ENCODE data around the gene PIGS. TPM values are rescaled to one million over a fixed set of nuclear protein-coding genes. Genes with fewer than 3 reads are reported as not detected.
A peak's percentile ranks its signal among the peaks of the same experiment; 100 is the strongest.

PIGS gene
- total and polyA plus RNA-seq, 9 of the 15 experiments (the other 6 are each of a cell fraction or from before 2014, with no cell fraction given), result 47.5 to 138 (median 57.6) TPM

GRCh38 chr17:28598799-28599310, 27.5 kb upstream of the PIGS start, which contains the start of gene SPAG5 (continued):
- peak in 1 of 2 experiments; percentile 14; a peak in 1 of 4 replicates for TF ChIP-seq RCOR1 (IDR thresholded peaks at IDR 0.05; ENCODE audit: borderline replicate concordance in 1 of 2, low read depth in 2 of 2, low read length in 2 of 2)
- peak; percentile 82 for TF ChIP-seq SP1 (CRISPR knock-in tag; IDR thresholded peaks at IDR 0.05)
- no peak for TF ChIP-seq DNMT1 (IDR thresholded peaks at IDR 0.05)
- TF ChIP-seq PATZ1 (CRISPR knock-in tag; IDR thresholded peaks at IDR 0.05; ENCODE audit: borderline replicate concordance), result no peak
- no peak for TF ChIP-seq OTX1 (CRISPR knock-in tag; IDR thresholded peaks at IDR 0.05)
- TF ChIP-seq JUN (IDR thresholded peaks at IDR 0.05; ENCODE audit: borderline replicate concordance, low read depth, low read length), result no peak
- no peak for TF ChIP-seq JUN (CRISPR knock-in tag; IDR thresholded peaks at IDR 0.05; ENCODE audit: borderline replicate concordance)
- TF ChIP-seq ZNF445 (CRISPR knock-in tag; IDR thresholded peaks at IDR 0.05; ENCODE audit: low read depth), result no peak
- TF ChIP-seq U2AF1 (optimal IDR thresholded peaks at IDR 0.05; ENCODE audit: low read depth, low read length), result no peak
- peak; percentile 76; the same call in 1 of the 2 replicates for TF ChIP-seq CTBP1 (IDR thresholded peaks at IDR 0.05; ENCODE audit: borderline replicate concordance)
- no peak for TF ChIP-seq SREBF2 (CRISPR knock-in tag; IDR thresholded peaks at IDR 0.05)
- TF ChIP-seq SIRT6 (IDR thresholded peaks at IDR 0.05; ENCODE audit: low read depth, low read length), result no peak
- TF ChIP-seq ZFP1 (CRISPR knock-in tag; IDR thresholded peaks at IDR 0.05), result no peak
- peak; percentile 97 for TF ChIP-seq POLR2B (IDR thresholded peaks at IDR 0.05; ENCODE audit: low read depth, partially characterized antibody)
- no peak; the same call in 1 of the 2 replicates for TF ChIP-seq ZC3H8 (IDR thresholded peaks at IDR 0.05)
- no peak for TF ChIP-seq CEBPB (tag; IDR thresholded peaks at IDR 0.05)
- no peak for TF ChIP-seq SMARCB1 (IDR thresholded peaks at IDR 0.05; ENCODE audit: insufficient read length, low read depth)
- TF ChIP-seq MAX (CRISPR knock-in tag; IDR thresholded peaks at IDR 0.05), result no peak
- TF ChIP-seq MITF (IDR thresholded peaks at IDR 0.05), result 0 out of 2 replicates have a peak, but pooled peaks have one; percentile 24
- TF ChIP-seq ZNF551 (CRISPR knock-in tag; IDR thresholded peaks at IDR 0.05), result no peak
- TF ChIP-seq DPF2 (IDR thresholded peaks at IDR 0.05), result no peak
- no peak for TF ChIP-seq ASH1L (IDR thresholded peaks at IDR 0.05; ENCODE audit: borderline replicate concordance, low read depth, partially characterized antibody)
- TF ChIP-seq KAT8 (IDR thresholded peaks at IDR 0.05; ENCODE audit: low read depth), result no peak
- no peak for TF ChIP-seq BRCA1 (IDR thresholded peaks at IDR 0.05)
- no peak for TF ChIP-seq BRCA1 (CRISPR knock-in tag; IDR thresholded peaks at IDR 0.05)
- peak; percentile 82 for TF ChIP-seq HNRNPLL (IDR thresholded peaks at IDR 0.05; ENCODE audit: low read depth, low read length, poor library complexity, severe bottlenecking)
- no peak for TF ChIP-seq RBM39 (optimal IDR thresholded peaks at IDR 0.05; ENCODE audit: low read depth, low read length)
- no peak for TF ChIP-seq XRCC5 (IDR thresholded peaks at IDR 0.05; ENCODE audit: low read depth, low read length)
- TF ChIP-seq GABPA (tag; conservative IDR thresholded peaks at IDR 0.05; ENCODE audit: low read depth), result no peak
